ENCODE results near the gene CD44.

CD44 gene

GRCh38 chr11:35144136-35144741 is 5.3 kb downstream of the CD44 start:
- no peak for TF ChIP-seq CTCF (IDR thresholded peaks at IDR 0.05; ENCODE audit: control insufficient read depth, extremely low read depth, insufficient read depth)
- DNase-seq (ENCODE audit: low read depth) = no peak
- no peak overlapping the region for H3K4me3 ChIP-seq (ENCODE audit: low read depth, low read length)

- TF ChIP-seq CTCF (IDR thresholded peaks at IDR 0.05; ENCODE audit: control insufficient read depth, extremely low read depth, insufficient read depth) = no peak
- no peak overlapping the region for H3K4me3 ChIP-seq (ENCODE audit: low read depth, low read length)
- DNase-seq (ENCODE audit: low read depth) = no peak
Measured at GRCh38 chr11:35144806-35145205, 5.8 kb downstream of the CD44 start.

DNA sequence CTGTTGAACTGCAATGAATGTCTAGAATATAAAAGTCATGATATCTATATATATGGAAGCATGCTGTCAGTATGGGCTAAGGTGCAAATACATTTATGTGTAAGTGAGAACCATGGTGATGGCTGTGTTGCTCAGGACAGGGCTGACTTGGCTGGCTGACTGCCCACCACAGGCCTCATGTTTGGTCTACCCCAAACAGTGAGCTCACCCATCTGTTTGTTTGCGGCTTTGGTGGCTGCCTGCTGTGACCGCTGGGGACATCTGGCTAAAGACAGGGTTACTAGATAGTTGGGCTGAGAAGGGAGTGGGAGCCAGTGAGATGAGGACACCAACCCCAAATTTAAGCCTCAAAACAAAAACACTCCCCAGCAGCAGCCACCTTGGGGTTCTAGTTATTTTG is 6.3 kb downstream of the CD44 start:
- no peak for DNase-seq (ENCODE audit: low read depth)
- no peak for TF ChIP-seq CTCF (IDR thresholded peaks at IDR 0.05; ENCODE audit: control insufficient read depth, extremely low read depth, insufficient read depth)
- no peak overlapping the region for H3K4me3 ChIP-seq (ENCODE audit: low read depth, low read length)

- no peak for DNase-seq (ENCODE audit: low read depth)
- H3K4me3 ChIP-seq (ENCODE audit: low read depth, low read length) = no peak overlapping the region
- no peak for TF ChIP-seq CTCF (IDR thresholded peaks at IDR 0.05; ENCODE audit: control insufficient read depth, extremely low read depth, insufficient read depth)
Measured at GRCh38 chr11:35146074-35146521, 7.1 kb downstream of the CD44 start.

- H3K4me3 ChIP-seq (ENCODE audit: low read depth, low read length) = no peak overlapping the region
- no peak for TF ChIP-seq CTCF (IDR thresholded peaks at IDR 0.05; ENCODE audit: control insufficient read depth, extremely low read depth, insufficient read depth)
- no peak for DNase-seq (ENCODE audit: low read depth)
Measured at GRCh38 chr11:35146711-35147110, 7.7 kb downstream of the CD44 start.

GRCh38 chr11:35147235-35147634 is 8.3 kb downstream of the CD44 start:
- DNase-seq (ENCODE audit: low read depth) = no peak
- no peak for TF ChIP-seq CTCF (IDR thresholded peaks at IDR 0.05; ENCODE audit: control insufficient read depth, extremely low read depth, insufficient read depth)

DNA sequence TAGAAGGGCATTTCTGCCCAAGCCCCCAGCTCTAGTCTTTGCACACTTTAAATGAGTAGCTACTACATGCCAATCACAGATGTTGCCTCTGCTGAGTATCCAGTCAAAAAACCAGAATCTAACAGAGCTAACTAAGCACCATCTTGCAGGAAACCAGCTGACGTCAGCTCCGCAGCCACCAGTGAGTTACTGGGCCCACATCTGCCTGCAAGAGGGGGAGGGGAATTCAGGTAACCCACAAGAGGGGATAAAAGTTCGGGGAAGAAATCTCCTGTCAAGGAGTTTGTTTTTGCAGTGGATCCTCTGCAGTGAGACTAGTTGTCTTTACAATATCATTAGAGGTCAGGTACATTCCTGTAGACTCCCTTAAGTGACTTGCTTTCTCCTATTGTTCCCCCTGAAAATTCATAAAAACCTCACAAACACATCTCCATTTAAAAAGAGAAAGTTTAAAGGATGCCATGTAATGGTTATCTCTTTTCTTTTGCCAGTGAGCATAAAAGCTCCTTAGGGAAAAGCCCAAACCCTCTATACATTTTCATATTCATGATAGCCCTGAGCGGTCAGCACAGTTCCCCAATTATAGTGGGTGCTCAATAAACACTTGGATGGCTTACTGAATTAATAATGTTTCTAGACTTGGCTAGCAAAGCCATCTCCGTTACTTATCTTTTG is 9.3 kb downstream of the CD44 start:
- no peak for DNase-seq (ENCODE audit: low read depth)
- TF ChIP-seq CTCF (IDR thresholded peaks at IDR 0.05; ENCODE audit: control insufficient read depth, extremely low read depth, insufficient read depth) = no peak
- no peak overlapping the region for H3K4me3 ChIP-seq (ENCODE audit: low read depth, low read length)

More at GRCh38 chr11:35147235-35147634, 8.3 kb downstream of the CD44 start:
- H3K4me3 ChIP-seq (ENCODE audit: low read depth, low read length) = no peak overlapping the region

All from LNCaP clone FGC (cell line).